Small intestine (tissue), 7 donors: ENCODE data around the gene ST14. TPM values are rescaled to one million over a fixed set of nuclear protein-coding genes. Genes with fewer than 3 reads are reported as not detected.

Experiments used
- DNase-seq, 2 donors: peaks; one replicate each; pipeline versions ENCODE4 v3.0.0 to v3.0.0-alpha.2; 2013
- FAIRE-seq: peaks from 2 replicates; lab custom pipeline; 2012; peaks lifted over from hg19 to GRCh38; lab: Jason Lieb, UNC
- H3K27ac ChIP-seq, 3 donors: one replicate each; pipeline ENCODE4 v1.5.1; 2013; ENCODE audit warnings: low read length in 2 of 3, mild to moderate bottlenecking in 2 of 3, control low read depth in 1 of 3, inconsistent platforms in 1 of 3, low read depth in 1 of 3, moderate library complexity in 1 of 3
- H3K27me3 ChIP-seq, 3 donors: one replicate each; pipeline ENCODE4 v1.6.1; 2013; ENCODE audit warnings: low read length in 3 of 3, inconsistent platforms in 1 of 3; ENCODE audit not compliant: control insufficient read depth in 3 of 3, insufficient read depth in 3 of 3
- H3K36me3 ChIP-seq, 3 donors: one replicate each; pipeline ENCODE4 v1.6.1; 2013; ENCODE audit warnings: low read length in 3 of 3, inconsistent platforms in 1 of 3, low read depth in 1 of 3, mild to moderate bottlenecking in 1 of 3, moderate library complexity in 1 of 3; ENCODE audit not compliant: control insufficient read depth in 3 of 3, insufficient read depth in 2 of 3
- H3K4me1 ChIP-seq, 3 donors: one replicate each; pipeline ENCODE4 v1.6.1; 2013; ENCODE audit warnings: low read length in 2 of 3, inconsistent platforms in 1 of 3, low read depth in 1 of 3, mild to moderate bottlenecking in 1 of 3, moderate library complexity in 1 of 3; ENCODE audit not compliant: control insufficient read depth in 3 of 3, insufficient read depth in 2 of 3
- H3K4me3 ChIP-seq, 3 donors: one replicate each; pipeline ENCODE4 v1.5.1; 2013; ENCODE audit warnings: low read length in 3 of 3, control low read depth in 1 of 3, inconsistent platforms in 1 of 3, low read depth in 1 of 3, mild to moderate bottlenecking in 1 of 3, moderate library complexity in 1 of 3
- H3K9me3 ChIP-seq, 2 donors: one replicate each; pipeline ENCODE4 v1.6.1; 2013; ENCODE audit warnings: low read depth in 1 of 2, low read length in 1 of 2; ENCODE audit not compliant: control insufficient read depth in 2 of 2, insufficient read depth in 1 of 2
- WGBS, 3 donors: extraction: QIAGEN DNeasy Blood & Tissue Kit; methylation state at CpG; one replicate each; pipeline ENCODE4 v1.1.7; 2013; 5-methylcytosine and 5-hydroxymethylcytosine counted together
- polyA plus RNA-seq, 4 donors: library from polyadenylated mRNA; stranded (reverse) in 3 of 4; unstranded in 1 of 4; fragments of 200-250 nt in 3 of 4; fragments of 120-200 nt in 1 of 4; gene quantifications; one replicate each; pipeline versions ENCODE4 v1.2.1 to v1.2.3, GENCODE V29; 2013
- donor health status: healthy with polysubstance abuse.
- donor health status: control.
- donor health status: control.
- donor health status: Bipolar disorder and iron deficiency.
- donor health status: healthy.

ST14 gene
- polyA plus RNA-seq, 4 donors, result 97.8 to 259 (median 143) TPM

- H3K36me3 ChIP-seq, result peaks cover 0 to 27% (median 17%) of the 10 kb centered on the region in 3 donors
- DNase-seq (no peak), FAIRE-seq (no peak)
- H3K4me3 ChIP-seq, result no peak overlapping the region
- no peak overlapping the region for H3K27ac ChIP-seq
- no peaks in the 10 kb centered on the region for H3K27me3 ChIP-seq
- no peaks in the 10 kb centered on the region for H3K9me3 ChIP-seq
- peaks cover 0 to 14% (median 5%) of the 10 kb centered on the region in 3 donors for H3K4me1 ChIP-seq
- 32 to 44% (median 32%) methylated on average over 2 of the region's 2 CpGs for WGBS, 3 donors
These were observed 41.4 kb upstream of the ST14 start for GRCh38 chr11:130118165-130118564.

DNA sequence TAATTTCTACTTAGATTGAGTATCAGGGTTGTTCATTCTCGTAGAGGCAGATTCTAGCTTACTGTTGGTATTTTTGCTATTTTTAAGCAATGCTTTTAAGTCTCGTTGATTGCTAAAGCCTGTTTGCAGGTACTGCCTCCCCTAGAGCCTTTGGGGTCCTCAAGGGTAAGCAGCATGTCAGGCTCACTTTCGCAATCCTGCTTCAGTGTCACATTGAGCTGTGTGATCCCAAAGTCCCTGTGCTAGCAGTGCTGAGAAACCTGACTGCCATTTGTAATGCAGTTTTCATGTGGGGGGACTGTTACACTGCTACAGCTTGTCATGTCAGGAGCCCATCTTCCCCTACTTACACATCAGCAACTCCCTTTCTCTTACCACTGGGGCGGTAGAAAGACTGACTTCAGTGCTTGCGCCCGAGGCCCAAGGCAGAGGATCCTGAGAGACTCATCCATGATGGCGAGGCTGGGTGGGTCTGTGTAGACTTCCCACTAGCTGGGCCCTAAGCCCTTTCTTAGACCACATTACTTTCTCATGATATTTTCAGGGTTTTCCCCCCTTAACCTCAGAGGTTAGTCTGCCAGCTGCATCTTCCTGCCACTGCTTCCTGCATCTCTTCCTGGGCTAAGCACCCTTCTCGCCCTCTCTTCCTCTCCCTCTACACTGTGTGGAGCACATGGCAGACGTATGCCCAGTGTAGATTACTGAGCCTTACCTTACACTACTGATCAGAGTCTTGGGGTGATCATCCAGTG lies 40.8 kb upstream of the ST14 start:
- Histone ChIP-seq H3K9me3 (no peaks in the 10 kb centered on the region), H3K4me3 (no peak overlapping the region), H3K27me3 (no peaks in the 10 kb centered on the region), H3K36me3 (peaks cover 0 to 34% (median 16%) of the 10 kb centered on the region in 3 donors), H3K4me1 (peaks cover 0 to 16% (median 5%) of the 10 kb centered on the region in 3 donors), H3K27ac (no peak overlapping the region)
- WGBS, 3 donors, result 82 to 85% (median 85%) methylated on average over 9 of the region's 9 CpGs
- FAIRE-seq, result no peak
- DNase-seq, result no peak

DNA sequence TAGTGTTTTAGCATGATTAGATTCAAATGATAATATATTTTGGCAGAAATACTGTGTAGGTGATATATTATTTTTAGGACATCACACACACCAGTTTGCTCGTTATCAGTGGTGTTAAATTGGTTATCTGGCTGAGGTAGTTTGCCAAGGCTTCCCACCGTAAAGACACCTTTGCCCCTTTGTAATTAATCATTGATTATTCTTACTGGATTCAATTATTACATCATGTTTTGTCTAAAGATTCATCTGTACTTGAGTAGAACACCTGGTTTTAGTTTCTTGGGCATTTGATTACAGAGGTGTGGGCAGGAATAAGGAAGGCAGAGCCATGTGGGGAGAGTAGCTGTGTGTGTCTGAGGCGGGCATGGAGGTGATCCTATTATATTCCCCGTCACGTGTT lies 39.5 kb upstream of the ST14 start:
- H3K4me3 ChIP-seq, result no peak overlapping the region
- peak in 1 of 2 donors; percentile 67 for DNase-seq
- WGBS, 3 donors, result 20 to 70% (median 36%) methylated on average over 5 of the region's 5 CpGs
- peaks cover 2 to 28% (median 5%) of the 10 kb centered on the region in 3 donors for H3K4me1 ChIP-seq
- H3K27me3 ChIP-seq, result no peaks in the 10 kb centered on the region
- H3K27ac ChIP-seq, result peak overlapping the region in 1 of 3 donors; percentile 9
- H3K9me3 ChIP-seq, result no peaks in the 10 kb centered on the region
- FAIRE-seq, result no peak
- peaks cover 0 to 41% (median 22%) of the 10 kb centered on the region in 3 donors for H3K36me3 ChIP-seq

GRCh38 chr11:130121445-130121978 lies 38.1 kb upstream of the ST14 start:
- peaks cover 0 to 46% (median 22%) of the 10 kb centered on the region in 3 donors for H3K36me3 ChIP-seq
- no peaks in the 10 kb centered on the region for H3K27me3 ChIP-seq
- H3K4me3 ChIP-seq, result no peak overlapping the region
- H3K9me3 ChIP-seq, result no peaks in the 10 kb centered on the region
- FAIRE-seq (no peak), DNase-seq (no peak)
- 69 to 83% (median 75%) methylated on average over 5 of the region's 5 CpGs for WGBS, 3 donors
- peaks cover 2 to 43% (median 5%) of the 10 kb centered on the region in 3 donors for H3K4me1 ChIP-seq
- no peak overlapping the region for H3K27ac ChIP-seq

GRCh38 chr11:130122141-130122575 lies 37.4 kb upstream of the ST14 start:
- H3K27me3 ChIP-seq, result no peaks in the 10 kb centered on the region
- no peak overlapping the region for H3K27ac ChIP-seq
- FAIRE-seq, result no peak
- H3K4me3 ChIP-seq, result no peak overlapping the region
- no peaks in the 10 kb centered on the region for H3K9me3 ChIP-seq
- DNase-seq, result no peak
- peaks cover 0 to 44% (median 22%) of the 10 kb centered on the region in 3 donors for H3K36me3 ChIP-seq
- peaks cover 2 to 48% (median 5%) of the 10 kb centered on the region in 3 donors for H3K4me1 ChIP-seq
- 64 to 80% (median 78%) methylated on average over 7 of the region's 7 CpGs for WGBS, 3 donors

DNA sequence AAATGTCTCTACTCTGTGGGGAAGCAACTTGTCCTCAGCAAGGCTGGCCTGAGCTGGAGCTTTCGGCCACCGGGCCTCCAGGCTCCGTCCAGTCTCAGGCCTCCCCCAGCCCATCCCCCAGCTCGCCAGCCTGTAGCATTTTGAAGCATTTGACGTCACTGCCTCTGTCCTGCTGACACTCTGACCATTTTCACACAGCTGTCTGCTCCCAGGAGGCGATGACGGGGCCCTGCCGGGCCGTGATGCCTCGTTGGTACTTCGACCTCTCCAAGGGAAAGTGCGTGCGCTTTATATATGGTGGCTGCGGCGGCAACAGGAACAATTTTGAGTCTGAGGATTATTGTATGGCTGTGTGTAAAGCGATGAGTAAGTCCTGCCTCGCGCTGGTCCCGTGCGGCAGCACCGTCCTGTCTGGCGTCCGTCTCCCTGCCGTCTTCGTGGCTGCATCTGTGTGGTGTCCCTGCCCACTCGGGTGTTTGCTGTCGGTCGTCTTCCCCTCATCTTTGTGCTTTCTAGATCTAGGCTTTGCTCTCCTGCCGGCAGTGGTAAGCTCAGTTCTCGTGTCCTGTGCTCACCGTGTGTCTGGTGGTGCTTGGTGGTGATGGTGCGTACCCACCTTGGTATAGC lies 36.1 kb upstream of the ST14 start:
- Histone ChIP-seq H3K36me3 (peaks cover 0 to 42% (median 22%) of the 10 kb centered on the region in 3 donors), H3K9me3 (no peaks in the 10 kb centered on the region), H3K27ac (peak overlapping the region in 2 of 3 donors; percentile 38 to 84), H3K4me3 (no peak overlapping the region), H3K4me1 (peaks cover 2 to 59% (median 5%) of the 10 kb centered on the region in 3 donors), H3K27me3 (no peaks in the 10 kb centered on the region)
- FAIRE-seq (no peak), DNase-seq (no peak)
- WGBS, 3 donors, result 93 to 95% (median 94%) methylated on average over 32 of the region's 32 CpGs

DNA sequence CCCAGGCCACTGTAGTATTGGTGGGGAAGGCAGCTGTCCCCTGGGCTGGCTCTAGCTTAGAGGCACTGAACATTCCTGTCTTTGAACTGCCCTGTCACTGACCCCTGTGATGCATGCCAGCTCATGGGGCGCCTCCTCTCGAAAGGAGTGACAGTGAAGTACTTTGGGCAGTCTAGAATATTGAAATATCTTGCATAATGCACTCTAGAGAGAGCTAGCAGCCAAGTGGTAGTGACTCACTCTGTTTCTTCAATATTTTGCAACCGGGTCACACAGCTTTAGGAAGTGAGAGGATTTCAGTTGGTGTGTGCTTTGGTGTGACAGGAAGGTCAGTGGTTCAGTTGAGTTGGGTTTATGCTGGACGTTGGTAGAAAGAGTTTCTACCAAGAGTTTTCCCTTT lies 35.5 kb upstream of the ST14 start:
- 45 to 70% (median 65%) methylated on average over 4 of the region's 4 CpGs for WGBS, 3 donors
- no peak for FAIRE-seq

GRCh38 chr11:130125638-130126037 lies 33.9 kb upstream of the ST14 start:
- peaks cover 6 to 45% (median 24%) of the 10 kb centered on the region in 3 donors for H3K36me3 ChIP-seq
- FAIRE-seq, result no peak

More for the DNA sequence above, 35.5 kb upstream of the ST14 start:
- DNase-seq, result peak in 1 of 2 donors; percentile 52
- Histone ChIP-seq H3K4me1 (peaks cover 2 to 59% (median 5%) of the 10 kb centered on the region in 3 donors), H3K4me3 (no peak overlapping the region), H3K9me3 (no peaks in the 10 kb centered on the region), H3K27me3 (no peaks in the 10 kb centered on the region), H3K36me3 (peaks cover 4 to 41% (median 22%) of the 10 kb centered on the region in 3 donors), H3K27ac (peak overlapping the region in 2 of 3 donors; percentile 47 to 84)

More at GRCh38 chr11:130125638-130126037, 33.9 kb upstream of the ST14 start:
- Histone ChIP-seq H3K27me3 (no peaks in the 10 kb centered on the region), H3K4me3 (no peak overlapping the region), H3K27ac (peak overlapping the region in 1 of 3 donors; percentile 73), H3K9me3 (no peaks in the 10 kb centered on the region), H3K4me1 (peaks cover 2 to 56% (median 3%) of the 10 kb centered on the region in 3 donors)
- 90 to 93% (median 92%) methylated on average over 4 of the region's 4 CpGs for WGBS, 3 donors
- DNase-seq, result no peak
